Measurements from ENCODE around the gene ADNP. TPM values are rescaled to one million over a fixed set of nuclear protein-coding genes. Genes with fewer than 3 reads are reported as not detected.
"Not testable (repeated sequence)": the region's sequence is repeated elsewhere in the genome, so short reads cannot be mapped to it uniquely, and the experiment has no call there.

ADNP gene
- total and polyA plus RNA-seq, 2 experiments from 2014 or later = 13.1 to 43.7 TPM

DNA sequence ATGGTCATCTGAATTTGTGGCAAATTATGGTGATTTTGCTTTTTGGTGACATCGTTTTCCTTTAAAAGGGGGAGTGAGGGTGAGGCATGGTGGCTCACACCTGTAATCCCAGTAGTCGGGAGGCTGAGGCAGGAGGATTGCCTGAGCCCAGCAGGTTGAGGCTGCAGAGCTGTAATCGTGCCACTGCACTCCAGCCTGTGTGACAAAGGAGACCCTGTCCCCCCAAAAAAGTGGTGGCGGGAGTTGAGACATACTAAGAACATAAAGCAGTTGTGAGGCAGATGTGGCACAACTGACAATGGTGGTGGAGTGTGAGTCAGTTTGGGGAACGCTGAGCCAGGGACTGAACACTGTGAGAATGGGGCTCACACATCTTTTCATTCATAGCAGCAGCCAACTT is 45.5 kb downstream of the ADNP start:
- Histone ChIP-seq H3K4me3 (no peak overlapping the region), H3K27me3 (no peaks in the 10 kb centered on the region), H3K9me3 (ENCODE audit: low read depth) (no peaks in the 10 kb centered on the region), H3K36me3 (replicated peaks; ENCODE audit: insufficient read depth, low read depth) (no peaks in the 10 kb centered on the region), H3K79me2 (peaks cover 14% of the 10 kb centered on the region), H3K27ac (no peak overlapping the region), H4K20me1 (ENCODE audit: insufficient read depth, poor library complexity, severe bottlenecking) (peaks cover 10% of the 10 kb centered on the region), H2AFZ (no peak overlapping the region), H3K4me1 (ENCODE audit: insufficient read depth) (no peaks in the 10 kb centered on the region), H3K4me2 (no peak overlapping the region), H3K9me2 (replicated peaks; ENCODE audit: insufficient read depth) (no peaks in the 10 kb centered on the region)
- no peak for DNase-seq (ENCODE audit: low spot score)
- no peak for TF ChIP-seq EZH2phosphoT487 (IDR thresholded peaks at IDR 0.05; ENCODE audit: low read depth, severe bottlenecking, unreplicated experiment)
- no peak for TF ChIP-seq EZH2 (IDR thresholded peaks at IDR 0.05; ENCODE audit: borderline replicate concordance)
- TF ChIP-seq, protein P1, sequence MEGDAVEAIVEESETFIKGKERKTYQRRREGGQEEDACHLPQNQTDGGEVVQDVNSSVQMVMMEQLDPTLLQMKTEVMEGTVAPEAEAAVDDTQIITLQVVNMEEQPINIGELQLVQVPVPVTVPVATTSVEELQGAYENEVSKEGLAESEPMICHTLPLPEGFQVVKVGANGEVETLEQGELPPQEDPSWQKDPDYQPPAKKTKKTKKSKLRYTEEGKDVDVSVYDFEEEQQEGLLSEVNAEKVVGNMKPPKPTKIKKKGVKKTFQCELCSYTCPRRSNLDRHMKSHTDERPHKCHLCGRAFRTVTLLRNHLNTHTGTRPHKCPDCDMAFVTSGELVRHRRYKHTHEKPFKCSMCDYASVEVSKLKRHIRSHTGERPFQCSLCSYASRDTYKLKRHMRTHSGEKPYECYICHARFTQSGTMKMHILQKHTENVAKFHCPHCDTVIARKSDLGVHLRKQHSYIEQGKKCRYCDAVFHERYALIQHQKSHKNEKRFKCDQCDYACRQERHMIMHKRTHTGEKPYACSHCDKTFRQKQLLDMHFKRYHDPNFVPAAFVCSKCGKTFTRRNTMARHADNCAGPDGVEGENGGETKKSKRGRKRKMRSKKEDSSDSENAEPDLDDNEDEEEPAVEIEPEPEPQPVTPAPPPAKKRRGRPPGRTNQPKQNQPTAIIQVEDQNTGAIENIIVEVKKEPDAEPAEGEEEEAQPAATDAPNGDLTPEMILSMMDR (IDR thresholded peaks at IDR 0.05; ENCODE audit: poor library complexity) = no peak
- 86% methylated on average over 5 of the region's 5 CpGs for WGBS (ENCODE audit: low lambda C conversion rate, missing lambda C conversion rate)

DNA sequence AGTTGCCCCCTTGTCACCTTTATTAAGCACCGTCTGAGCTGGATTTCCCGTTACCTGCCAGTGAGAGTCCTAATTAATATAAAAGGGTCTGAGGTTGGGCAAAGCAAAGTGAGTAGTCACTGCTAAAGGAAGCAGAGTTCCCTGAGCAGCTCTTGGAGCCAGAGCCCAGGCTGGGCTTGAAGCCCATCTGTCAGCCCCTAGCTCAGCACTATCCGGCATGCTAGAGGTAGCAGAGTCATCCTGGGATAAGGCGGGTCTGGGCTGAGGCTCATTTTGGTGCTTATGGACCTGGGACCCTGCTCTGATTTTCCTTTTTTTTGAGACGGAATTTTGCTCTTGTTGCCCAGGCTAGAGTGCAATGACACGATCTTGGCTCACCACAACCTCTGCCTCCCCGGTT is 46.2 kb downstream of the ADNP start:
- H3K9me3 ChIP-seq (ENCODE audit: low read depth) = no peaks in the 10 kb centered on the region
- 80% methylated on average over 7 of the region's 7 CpGs for WGBS (ENCODE audit: low lambda C conversion rate, missing lambda C conversion rate)

DNA sequence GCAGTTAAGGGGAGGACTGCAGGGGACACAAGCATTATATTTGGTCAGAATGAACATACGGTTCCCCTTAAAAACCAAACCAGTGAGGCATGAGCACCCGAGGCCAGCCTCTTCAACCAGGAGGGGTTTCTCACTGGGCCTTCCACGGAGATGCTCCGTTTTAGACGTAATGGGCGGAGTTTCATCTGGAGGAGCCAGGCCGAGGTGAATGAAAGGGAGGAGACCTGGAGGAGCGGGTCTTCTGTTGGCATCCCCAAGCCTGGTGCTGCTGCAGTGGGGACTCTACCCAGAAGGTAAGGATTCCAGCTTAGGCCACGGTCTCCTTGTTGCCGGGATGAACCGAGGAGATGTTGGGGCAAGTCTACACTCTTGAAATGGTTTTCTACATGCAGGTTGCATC is 47.4 kb downstream of the ADNP start:
- H3K9me2 ChIP-seq (replicated peaks; ENCODE audit: insufficient read depth) = no peaks in the 10 kb centered on the region
- H3K4me2 ChIP-seq = no peak overlapping the region
- H2AFZ ChIP-seq = no peak overlapping the region
- H3K27ac ChIP-seq = no peak overlapping the region
- no peaks in the 10 kb centered on the region for H3K36me3 ChIP-seq (replicated peaks; ENCODE audit: insufficient read depth, low read depth)
- DNase-seq (ENCODE audit: low spot score) = no peak
- no peak overlapping the region for H3K4me3 ChIP-seq
- no peaks in the 10 kb centered on the region for H3K27me3 ChIP-seq
- TF ChIP-seq EZH2 (IDR thresholded peaks at IDR 0.05; ENCODE audit: borderline replicate concordance) (no peak), EZH2phosphoT487 (IDR thresholded peaks at IDR 0.05; ENCODE audit: low read depth, severe bottlenecking, unreplicated experiment) (no peak)
- TF ChIP-seq, protein P1 (IDR thresholded peaks at IDR 0.05; ENCODE audit: poor library complexity) = no peak
- no peaks in the 10 kb centered on the region for H3K4me1 ChIP-seq (ENCODE audit: insufficient read depth)
- H3K79me2 ChIP-seq = no peaks in the 10 kb centered on the region
- peaks cover 5% of the 10 kb centered on the region for H4K20me1 ChIP-seq (ENCODE audit: insufficient read depth, poor library complexity, severe bottlenecking)
- H3K9me3 ChIP-seq (ENCODE audit: low read depth) = no peaks in the 10 kb centered on the region
- WGBS (ENCODE audit: low lambda C conversion rate, missing lambda C conversion rate) = 87% methylated on average over 11 of the region's 11 CpGs

More for the DNA sequence above, 46.2 kb downstream of the ADNP start:
- Histone ChIP-seq H3K27ac (no peak overlapping the region), H3K9me2 (replicated peaks; ENCODE audit: insufficient read depth) (no peaks in the 10 kb centered on the region), H2AFZ (no peak overlapping the region), H3K4me1 (ENCODE audit: insufficient read depth) (no peaks in the 10 kb centered on the region), H4K20me1 (ENCODE audit: insufficient read depth, poor library complexity, severe bottlenecking) (peaks cover 5% of the 10 kb centered on the region), H3K27me3 (no peaks in the 10 kb centered on the region), H3K4me3 (no peak overlapping the region), H3K79me2 (peaks cover 7% of the 10 kb centered on the region), H3K36me3 (replicated peaks; ENCODE audit: insufficient read depth, low read depth) (no peaks in the 10 kb centered on the region), H3K4me2 (no peak overlapping the region)
- TF ChIP-seq, protein P1 (IDR thresholded peaks at IDR 0.05; ENCODE audit: poor library complexity) = no peak
- DNase-seq (ENCODE audit: low spot score) = no peak

DNA sequence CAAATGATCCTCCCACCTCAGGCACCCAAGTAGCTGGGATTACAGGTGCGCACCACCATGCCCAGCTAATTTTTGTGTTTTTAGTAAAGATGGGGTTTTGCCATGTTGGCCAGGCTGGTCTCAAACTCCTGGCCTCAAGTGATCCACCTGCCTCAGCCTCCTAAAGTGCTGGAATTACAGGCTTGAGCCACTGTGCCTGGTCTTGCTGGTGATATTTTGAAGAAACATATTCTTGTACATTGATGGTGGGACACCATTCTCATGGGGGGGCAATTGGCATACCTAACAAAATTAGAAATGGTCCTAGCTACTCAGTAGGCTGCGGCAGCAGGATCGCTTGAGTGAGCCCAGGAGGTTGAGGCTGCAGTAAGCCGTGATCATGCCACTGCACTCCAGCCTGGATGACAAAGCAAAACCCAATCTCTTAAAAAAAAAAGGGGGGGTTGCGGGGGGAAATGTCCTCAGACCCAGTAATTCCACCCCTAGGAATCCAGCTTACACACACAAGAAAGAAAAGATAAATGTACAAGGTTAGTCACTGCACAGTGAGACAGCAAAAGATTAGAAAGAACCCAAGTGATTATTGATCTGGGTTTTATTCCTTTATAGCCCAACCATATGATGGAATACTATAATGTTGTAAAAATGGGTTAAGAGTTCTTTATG is 49.3 kb downstream of the ADNP start:
- H4K20me1 ChIP-seq (ENCODE audit: insufficient read depth, poor library complexity, severe bottlenecking); H3K79me2 ChIP-seq; H3K27me3 ChIP-seq; H3K4me3 ChIP-seq; H2AFZ ChIP-seq; H3K36me3 ChIP-seq (replicated peaks; ENCODE audit: insufficient read depth, low read depth); H3K9me3 ChIP-seq (ENCODE audit: low read depth); H3K27ac ChIP-seq; DNase-seq (ENCODE audit: low spot score); H3K9me2 ChIP-seq (replicated peaks; ENCODE audit: insufficient read depth); H3K4me1 ChIP-seq (ENCODE audit: insufficient read depth); H3K4me2 ChIP-seq: not testable (repeated sequence)
- WGBS (ENCODE audit: low lambda C conversion rate, missing lambda C conversion rate) = 94% methylated on average over 5 of the region's 5 CpGs
